Glutamatergic neuron (in vitro differentiated cells): ENCODE measurements around the gene PRICKLE2. TPM values are rescaled to one million over a fixed set of nuclear protein-coding genes. Genes with fewer than 3 reads are reported as not detected.

Experiments
- DNase-seq: peaks from one replicate; pipeline ENCODE4 v3.0.0; 2022
- H3K27ac Mint-ChIP-seq: one replicate; pipeline ENCODE4 v1.8.0; 2020; ENCODE audit warnings: mild to moderate bottlenecking, mixed read lengths, inconsistent platforms; ENCODE audit not compliant: unreplicated experiment
- H3K27me3 Mint-ChIP-seq: one replicate; pipeline ENCODE4 v1.8.0; 2020; ENCODE audit warnings: mild to moderate bottlenecking, moderate library complexity, mixed read lengths, inconsistent platforms; ENCODE audit not compliant: unreplicated experiment
- H3K36me3 Mint-ChIP-seq: one replicate; pipeline ENCODE4 v1.8.0; 2020; ENCODE audit warnings: mild to moderate bottlenecking, mixed read lengths, inconsistent platforms; ENCODE audit not compliant: unreplicated experiment
- H3K4me1 Mint-ChIP-seq: one replicate; pipeline ENCODE4 v1.8.0; 2020; ENCODE audit warnings: mild to moderate bottlenecking, low read depth, mixed read lengths, inconsistent platforms; ENCODE audit not compliant: unreplicated experiment
- H3K4me3 Mint-ChIP-seq: one replicate; pipeline ENCODE4 v1.8.0; 2020; ENCODE audit warnings: mild to moderate bottlenecking, mixed read lengths, inconsistent platforms; ENCODE audit not compliant: unreplicated experiment
- H3K9me3 Mint-ChIP-seq: one replicate; pipeline ENCODE4 v1.8.0; 2020; ENCODE audit warnings: mild to moderate bottlenecking, moderate library complexity, mixed read lengths, inconsistent platforms; ENCODE audit not compliant: unreplicated experiment
- CTCF ChIP-seq: fragments of 200-600 bp; sonication (generic); IDR thresholded peaks from one replicate; pipeline ENCODE4 v1.5.0; 2021; ENCODE audit not compliant: partially characterized antibody, unreplicated experiment
- total RNA-seq: library from RNA; stranded (reverse); fragmentation: NEBNext Ultra II Directional; extraction: Animal tissue kit (Norgen Biotek cat#: 25700); gene quantifications from one replicate; pipeline ENCODE4 v1.2.1, GENCODE V29; 2021; ENCODE audit not compliant: unreplicated experiment

The PRICKLE2 gene
- total RNA-seq, 1 donor from 2014 or later = 18.9 TPM

GRCh38 chr3:64070704-64071103 lies 154.6 kb downstream of the PRICKLE2 start:
- no peak for TF ChIP-seq CTCF
- no peak for DNase-seq
- Mint-ChIP-seq H3K27ac (no peak overlapping the region), H3K4me1 (peaks cover 25% of the 10 kb centered on the region), H3K36me3 (peaks cover 9% of the 10 kb centered on the region), H3K4me3 (no peak overlapping the region), H3K27me3 (peaks cover 8% of the 10 kb centered on the region), H3K9me3 (peaks cover 9% of the 10 kb centered on the region)

DNA sequence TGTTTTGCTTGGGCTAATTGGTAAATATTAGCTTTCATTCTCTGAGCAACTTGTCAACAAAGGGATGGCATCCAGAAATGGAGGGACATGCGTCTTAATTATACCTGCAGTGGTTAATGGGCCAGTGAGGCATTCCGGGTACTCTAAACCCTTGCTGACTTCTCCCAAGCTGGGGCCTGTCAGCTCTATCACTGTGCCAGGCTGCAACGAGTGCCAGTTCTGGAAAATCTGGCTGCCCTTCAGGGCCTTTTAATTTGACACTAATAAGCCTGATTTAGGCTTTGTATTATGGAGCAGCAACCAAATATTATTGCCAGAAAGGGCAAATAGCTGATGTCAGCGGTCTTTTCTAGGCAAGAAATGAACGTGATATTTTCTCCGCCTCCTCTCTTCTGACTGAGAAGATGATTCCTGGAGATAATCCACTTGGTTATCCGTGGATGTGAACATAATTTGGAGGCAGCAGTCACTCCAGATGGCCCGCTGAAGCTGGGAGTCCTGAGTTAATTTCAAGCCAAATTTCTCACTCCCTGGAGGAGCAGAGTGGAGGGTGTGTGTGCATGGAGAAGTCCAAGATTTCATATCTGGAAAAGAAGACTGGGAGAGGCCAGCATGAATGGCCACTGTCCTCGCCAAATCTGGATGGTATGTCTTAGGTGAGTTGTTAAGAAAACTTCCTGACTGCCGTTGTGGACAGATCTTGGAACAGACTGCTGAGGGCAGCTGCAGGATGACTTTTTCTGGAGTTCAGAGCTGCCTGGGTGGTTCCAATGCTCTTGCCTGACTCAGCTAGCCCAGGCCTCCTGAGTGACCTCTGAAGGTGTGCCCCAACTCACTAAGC lies 157.5 kb downstream of the PRICKLE2 start:
- no peak for TF ChIP-seq CTCF
- no peak overlapping the region for H3K4me3 Mint-ChIP-seq
- H3K9me3 Mint-ChIP-seq = no peaks in the 10 kb centered on the region
- H3K27me3 Mint-ChIP-seq = no peaks in the 10 kb centered on the region
- H3K36me3 Mint-ChIP-seq = no peaks in the 10 kb centered on the region
- peaks cover 12% of the 10 kb centered on the region for H3K4me1 Mint-ChIP-seq
- no peak for DNase-seq
- no peak overlapping the region for H3K27ac Mint-ChIP-seq

DNA sequence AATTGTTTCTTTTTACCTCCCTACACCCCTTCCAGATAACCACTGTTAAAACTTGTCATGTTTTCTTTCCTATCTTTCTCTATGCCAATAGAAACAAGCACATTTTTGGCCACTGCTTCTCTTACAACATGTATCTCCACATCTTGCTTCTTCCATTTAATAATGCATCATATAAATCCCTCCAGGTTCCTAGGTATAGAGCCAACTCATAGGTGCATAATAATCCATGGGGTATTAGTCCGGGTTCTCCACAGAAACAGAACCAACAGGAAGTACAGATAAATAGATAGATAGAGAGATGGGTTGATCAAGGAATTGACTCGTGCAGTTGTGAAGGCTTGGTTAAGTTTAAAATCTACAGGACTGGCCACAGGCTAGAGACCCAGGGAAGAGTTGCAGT lies 160.5 kb downstream of the PRICKLE2 start:
- no peaks in the 10 kb centered on the region for H3K36me3 Mint-ChIP-seq
- no peak for TF ChIP-seq CTCF
- no peak overlapping the region for H3K4me3 Mint-ChIP-seq
- H3K4me1 Mint-ChIP-seq = peaks cover 2% of the 10 kb centered on the region
- no peaks in the 10 kb centered on the region for H3K9me3 Mint-ChIP-seq
- H3K27ac Mint-ChIP-seq = no peak overlapping the region
- H3K27me3 Mint-ChIP-seq = no peaks in the 10 kb centered on the region
- DNase-seq = no peak

DNA sequence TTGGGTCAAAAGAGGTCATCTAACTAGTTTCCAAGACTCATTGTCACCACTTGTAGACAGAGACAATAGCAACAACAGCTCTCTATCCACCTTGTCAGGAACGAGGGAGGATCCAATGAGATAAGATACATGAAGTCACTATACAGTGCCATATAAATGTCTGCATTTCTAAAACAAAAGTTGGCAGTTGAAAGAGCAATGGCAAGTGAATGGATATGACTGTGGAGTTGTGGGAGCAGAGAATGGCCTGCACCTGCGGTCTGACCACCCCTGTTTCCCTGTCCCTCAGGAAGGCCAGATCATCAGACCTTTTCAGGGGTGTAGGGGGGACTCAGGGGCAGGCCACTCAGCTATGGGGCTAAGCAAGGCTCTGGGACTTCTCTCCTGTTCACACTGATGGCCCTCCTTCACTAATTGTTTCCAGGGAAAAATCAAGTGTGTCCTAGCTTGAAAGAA lies 161.3 kb downstream of the PRICKLE2 start:
- Mint-ChIP-seq H3K27me3 (no peaks in the 10 kb centered on the region), H3K4me1 (peaks cover 2% of the 10 kb centered on the region), H3K27ac (no peak overlapping the region), H3K9me3 (no peaks in the 10 kb centered on the region), H3K36me3 (no peaks in the 10 kb centered on the region), H3K4me3 (no peak overlapping the region)
- TF ChIP-seq CTCF = no peak
- no peak for DNase-seq

DNA sequence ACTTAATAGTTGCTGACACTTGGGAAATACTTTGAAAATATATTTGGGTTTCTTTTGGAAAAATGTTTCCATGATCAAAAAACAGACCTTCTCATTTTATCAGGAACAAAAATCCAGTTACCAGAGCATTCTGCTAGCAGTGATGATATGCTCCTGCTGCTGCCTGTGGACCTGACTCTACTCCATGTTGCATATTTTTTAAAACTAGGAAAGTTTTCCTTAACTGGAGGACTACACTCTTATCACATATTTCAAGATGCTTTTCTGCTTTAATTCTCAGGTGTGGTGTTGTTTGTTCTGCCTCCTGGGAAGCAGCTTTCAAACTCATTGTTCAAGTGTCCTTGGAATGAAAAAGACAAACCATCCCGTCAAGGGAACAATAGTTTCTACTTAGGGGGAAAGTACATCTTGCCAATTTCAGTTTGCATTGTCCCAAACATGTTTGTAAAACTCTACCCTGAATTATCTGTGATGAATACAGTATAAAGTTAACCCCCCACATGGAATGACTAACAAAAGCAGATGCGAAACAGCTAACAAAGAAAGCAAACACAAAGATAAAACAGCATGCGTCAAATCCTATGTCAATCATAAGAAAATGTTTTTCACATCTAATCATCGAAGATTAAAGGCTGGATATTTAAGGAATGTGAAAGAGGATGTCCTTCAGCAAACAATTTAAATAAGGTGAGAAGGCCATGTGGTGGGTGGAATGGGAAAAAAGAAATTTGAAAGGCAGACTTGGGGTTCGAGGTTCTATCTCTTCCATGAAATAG lies 161.9 kb downstream of the PRICKLE2 start:
- peaks cover 4% of the 10 kb centered on the region for H3K4me1 Mint-ChIP-seq
- no peak overlapping the region for H3K4me3 Mint-ChIP-seq
- no peaks in the 10 kb centered on the region for H3K36me3 Mint-ChIP-seq
- no peaks in the 10 kb centered on the region for H3K9me3 Mint-ChIP-seq
- no peak for TF ChIP-seq CTCF
- H3K27ac Mint-ChIP-seq = no peak overlapping the region
- no peak for DNase-seq
- no peaks in the 10 kb centered on the region for H3K27me3 Mint-ChIP-seq
